Fibroblast of skin of abdomen (primary cell): ENCODE measurements around the gene ULBP2.
"Not testable (repeated sequence)": the region's sequence is repeated elsewhere in the genome, so short reads cannot be mapped to it uniquely, and the experiment has no call there.

Experiments used
- DNase-seq: peaks from one replicate; pipeline ENCODE4 v3.0.0-alpha.2; 2013

The ULBP2 gene

GRCh38 chr6:149927025-149927424 is 14.8 kb upstream of the ULBP2 start:
- DNase-seq: not testable (repeated sequence)

GRCh38 chr6:149929422-149929821 is 12.4 kb upstream of the ULBP2 start:
- no peak for DNase-seq

GRCh38 chr6:149931501-149931900 is 10.3 kb upstream of the ULBP2 start:
- no peak for DNase-seq

GRCh38 chr6:149933036-149933435 is 8.8 kb upstream of the ULBP2 start:
- no peak for DNase-seq

- DNase-seq: no peak
Measured at GRCh38 chr6:149933461-149933860, 8.4 kb upstream of the ULBP2 start.

- DNase-seq: peak; percentile 67
Measured at GRCh38 chr6:149934249-149935156, 7.3 kb upstream of the ULBP2 start.

GRCh38 chr6:149935246-149935645 is 6.6 kb upstream of the ULBP2 start:
- DNase-seq: no peak

GRCh38 chr6:149935668-149936067 is 6.1 kb upstream of the ULBP2 start:
- no peak for DNase-seq

GRCh38 chr6:149936743-149937142 is 5.1 kb upstream of the ULBP2 start:
- DNase-seq: no peak

GRCh38 chr6:149938013-149938570 is 3.7 kb upstream of the ULBP2 start:
- not testable (repeated sequence) for DNase-seq

- DNase-seq: no peak
Measured at GRCh38 chr6:149938571-149939355, 3.1 kb upstream of the ULBP2 start.

- no peak for DNase-seq
Measured at GRCh38 chr6:149939356-149939648, 2.5 kb upstream of the ULBP2 start.

- DNase-seq: no peak
Measured at GRCh38 chr6:149939909-149940671, 1.7 kb upstream of the ULBP2 start.

GRCh38 chr6:149940672-149940982 is 1.2 kb upstream of the ULBP2 start:
- DNase-seq: no peak

- no peak for DNase-seq
Measured at GRCh38 chr6:149942461-149942829, 631 bp downstream of the ULBP2 start.

GRCh38 chr6:149943321-149943720 is 1.5 kb downstream of the ULBP2 start:
- not testable (repeated sequence) for DNase-seq

- DNase-seq: not testable (repeated sequence)
Measured at GRCh38 chr6:149945276-149945675, 3.5 kb downstream of the ULBP2 start.

GRCh38 chr6:149946631-149947030 is 4.8 kb downstream of the ULBP2 start:
- DNase-seq: not testable (repeated sequence)

GRCh38 chr6:149947533-149947932 is 5.7 kb downstream of the ULBP2 start:
- not testable (repeated sequence) for DNase-seq

GRCh38 chr6:149948011-149948410 is 6.2 kb downstream of the ULBP2 start:
- no peak for DNase-seq

- no peak for DNase-seq
Measured at GRCh38 chr6:149948616-149949015, 6.8 kb downstream of the ULBP2 start.

- no peak for DNase-seq
Measured at GRCh38 chr6:149950423-149950822, 8.6 kb downstream of the ULBP2 start.

GRCh38 chr6:149951096-149951495 is 9.3 kb downstream of the ULBP2 start:
- no peak for DNase-seq
